ENCODE measurements around the gene CABCOCO1. TPM values are rescaled to one million over a fixed set of nuclear protein-coding genes. Genes with fewer than 3 reads are reported as not detected.

Gene CABCOCO1
- polyA plus RNA-seq, 1 donor, result 1.8 TPM

GRCh38 chr10:61627266-61627665, 35.5 kb upstream of the CABCOCO1 start:
- Histone ChIP-seq H3K27me3 (ENCODE audit: control insufficient read depth, insufficient read depth, low read length) (no peaks in the 10 kb centered on the region), H3K4me3 (ENCODE audit: low read length) (no peak overlapping the region), H3K9me3 (ENCODE audit: control insufficient read depth, low read depth, low read length) (peaks cover 2% of the 10 kb centered on the region), H3K4me1 (ENCODE audit: control insufficient read depth, insufficient read depth, low read length) (no peaks in the 10 kb centered on the region), H3K36me3 (ENCODE audit: control insufficient read depth, insufficient read depth, low read length) (no peaks in the 10 kb centered on the region), H3K27ac (ENCODE audit: low read length) (no peak overlapping the region)
- WGBS (ENCODE audit: insufficient coverage, low lambda C conversion rate), result 83% methylated on average over 2 of the region's 5 CpGs
- no peak for DNase-seq

- no peaks in the 10 kb centered on the region for H3K27me3 ChIP-seq (ENCODE audit: control insufficient read depth, insufficient read depth, low read length)
- DNase-seq, result no peak
- no peak overlapping the region for H3K27ac ChIP-seq (ENCODE audit: low read length)
- no peaks in the 10 kb centered on the region for H3K36me3 ChIP-seq (ENCODE audit: control insufficient read depth, insufficient read depth, low read length)
- no peak overlapping the region for H3K4me3 ChIP-seq (ENCODE audit: low read length)
- H3K9me3 ChIP-seq (ENCODE audit: control insufficient read depth, low read depth, low read length), result peaks cover 2% of the 10 kb centered on the region
- WGBS (ENCODE audit: insufficient coverage, low lambda C conversion rate), result 100% methylated on average over 1 of the region's 3 CpGs
- H3K4me1 ChIP-seq (ENCODE audit: control insufficient read depth, insufficient read depth, low read length), result no peaks in the 10 kb centered on the region
These were observed 34.4 kb upstream of the CABCOCO1 start for GRCh38 chr10:61628151-61628874.

GRCh38 chr10:61628875-61629513, 33.7 kb upstream of the CABCOCO1 start:
- Histone ChIP-seq H3K9me3 (ENCODE audit: control insufficient read depth, low read depth, low read length) (no peaks in the 10 kb centered on the region), H3K27me3 (ENCODE audit: control insufficient read depth, insufficient read depth, low read length) (no peaks in the 10 kb centered on the region), H3K4me3 (ENCODE audit: low read length) (no peak overlapping the region), H3K4me1 (ENCODE audit: control insufficient read depth, insufficient read depth, low read length) (no peaks in the 10 kb centered on the region), H3K27ac (ENCODE audit: low read length) (no peak overlapping the region), H3K36me3 (ENCODE audit: control insufficient read depth, insufficient read depth, low read length) (no peaks in the 10 kb centered on the region)
- peak in 1 of 2 donors; percentile 27 for DNase-seq
- 80% methylated on average over 1 of the region's 4 CpGs for WGBS (ENCODE audit: insufficient coverage, low lambda C conversion rate)

- no peak for DNase-seq
- H3K4me3 ChIP-seq (ENCODE audit: low read length), result no peak overlapping the region
- no CpG with 5 or more reads among the region's 4 CpGs for WGBS (ENCODE audit: insufficient coverage, low lambda C conversion rate)
- no peaks in the 10 kb centered on the region for H3K9me3 ChIP-seq (ENCODE audit: control insufficient read depth, low read depth, low read length)
- H3K36me3 ChIP-seq (ENCODE audit: control insufficient read depth, insufficient read depth, low read length), result no peaks in the 10 kb centered on the region
- no peak overlapping the region for H3K27ac ChIP-seq (ENCODE audit: low read length)
- H3K4me1 ChIP-seq (ENCODE audit: control insufficient read depth, insufficient read depth, low read length), result no peaks in the 10 kb centered on the region
- no peaks in the 10 kb centered on the region for H3K27me3 ChIP-seq (ENCODE audit: control insufficient read depth, insufficient read depth, low read length)
These were observed 33.2 kb upstream of the CABCOCO1 start for GRCh38 chr10:61629576-61629975.

GRCh38 chr10:61632057-61632670, 30.6 kb upstream of the CABCOCO1 start:
- Histone ChIP-seq H3K9me3 (ENCODE audit: control insufficient read depth, low read depth, low read length) (no peaks in the 10 kb centered on the region), H3K27me3 (ENCODE audit: control insufficient read depth, insufficient read depth, low read length) (no peaks in the 10 kb centered on the region), H3K36me3 (ENCODE audit: control insufficient read depth, insufficient read depth, low read length) (no peaks in the 10 kb centered on the region), H3K27ac (ENCODE audit: low read length) (no peak overlapping the region), H3K4me1 (ENCODE audit: control insufficient read depth, insufficient read depth, low read length) (no peaks in the 10 kb centered on the region), H3K4me3 (ENCODE audit: low read length) (no peak overlapping the region)
- WGBS (ENCODE audit: insufficient coverage, low lambda C conversion rate), result no CpG with 5 or more reads among the region's 4 CpGs
- peak; percentile 63 to 69 for DNase-seq

- H3K27me3 ChIP-seq (ENCODE audit: control insufficient read depth, insufficient read depth, low read length), result no peaks in the 10 kb centered on the region
- no peak overlapping the region for H3K4me3 ChIP-seq (ENCODE audit: low read length)
- H3K36me3 ChIP-seq (ENCODE audit: control insufficient read depth, insufficient read depth, low read length), result no peaks in the 10 kb centered on the region
- H3K27ac ChIP-seq (ENCODE audit: low read length), result no peak overlapping the region
- no peak for DNase-seq
- no peaks in the 10 kb centered on the region for H3K4me1 ChIP-seq (ENCODE audit: control insufficient read depth, insufficient read depth, low read length)
- H3K9me3 ChIP-seq (ENCODE audit: control insufficient read depth, low read depth, low read length), result no peaks in the 10 kb centered on the region
- 89% methylated on average over 3 of the region's 3 CpGs for WGBS (ENCODE audit: insufficient coverage, low lambda C conversion rate)
These were observed 29.1 kb upstream of the CABCOCO1 start for GRCh38 chr10:61633665-61634064.

- H3K9me3 ChIP-seq (ENCODE audit: control insufficient read depth, low read depth, low read length), result no peaks in the 10 kb centered on the region
- H3K4me3 ChIP-seq (ENCODE audit: low read length), result no peak overlapping the region
- no CpG with 5 or more reads among the region's 1 CpG for WGBS (ENCODE audit: insufficient coverage, low lambda C conversion rate)
- H3K27ac ChIP-seq (ENCODE audit: low read length), result no peak overlapping the region
- H3K4me1 ChIP-seq (ENCODE audit: control insufficient read depth, insufficient read depth, low read length), result no peaks in the 10 kb centered on the region
- DNase-seq, result no peak
- H3K27me3 ChIP-seq (ENCODE audit: control insufficient read depth, insufficient read depth, low read length), result no peaks in the 10 kb centered on the region
- H3K36me3 ChIP-seq (ENCODE audit: control insufficient read depth, insufficient read depth, low read length), result no peaks in the 10 kb centered on the region
These were observed 28.0 kb upstream of the CABCOCO1 start for GRCh38 chr10:61634746-61635145.

- no peak for DNase-seq
- no peaks in the 10 kb centered on the region for H3K4me1 ChIP-seq (ENCODE audit: control insufficient read depth, insufficient read depth, low read length)
- H3K36me3 ChIP-seq (ENCODE audit: control insufficient read depth, insufficient read depth, low read length), result no peaks in the 10 kb centered on the region
- H3K9me3 ChIP-seq (ENCODE audit: control insufficient read depth, low read depth, low read length), result no peaks in the 10 kb centered on the region
- H3K27me3 ChIP-seq (ENCODE audit: control insufficient read depth, insufficient read depth, low read length), result no peaks in the 10 kb centered on the region
- H3K27ac ChIP-seq (ENCODE audit: low read length), result no peak overlapping the region
- H3K4me3 ChIP-seq (ENCODE audit: low read length), result no peak overlapping the region
- 100% methylated on average over 1 of the region's 2 CpGs for WGBS (ENCODE audit: insufficient coverage, low lambda C conversion rate)
These were observed 27.3 kb upstream of the CABCOCO1 start for GRCh38 chr10:61635471-61635870.

GRCh38 chr10:61635932-61636331, 26.8 kb upstream of the CABCOCO1 start:
- no peaks in the 10 kb centered on the region for H3K36me3 ChIP-seq (ENCODE audit: control insufficient read depth, insufficient read depth, low read length)
- no peaks in the 10 kb centered on the region for H3K9me3 ChIP-seq (ENCODE audit: control insufficient read depth, low read depth, low read length)
- H3K4me1 ChIP-seq (ENCODE audit: control insufficient read depth, insufficient read depth, low read length), result no peaks in the 10 kb centered on the region
- H3K27ac ChIP-seq (ENCODE audit: low read length), result no peak overlapping the region
- no peak overlapping the region for H3K4me3 ChIP-seq (ENCODE audit: low read length)
- DNase-seq, result no peak
- no peaks in the 10 kb centered on the region for H3K27me3 ChIP-seq (ENCODE audit: control insufficient read depth, insufficient read depth, low read length)

GRCh38 chr10:61639952-61640351, 22.8 kb upstream of the CABCOCO1 start:
- H3K27ac ChIP-seq (ENCODE audit: low read length), result no peak overlapping the region
- H3K9me3 ChIP-seq (ENCODE audit: control insufficient read depth, low read depth, low read length), result no peaks in the 10 kb centered on the region
- no peak for DNase-seq
- H3K36me3 ChIP-seq (ENCODE audit: control insufficient read depth, insufficient read depth, low read length), result no peaks in the 10 kb centered on the region
- WGBS (ENCODE audit: insufficient coverage, low lambda C conversion rate), result no CpG with 5 or more reads among the region's 4 CpGs
- H3K4me1 ChIP-seq (ENCODE audit: control insufficient read depth, insufficient read depth, low read length), result no peaks in the 10 kb centered on the region
- H3K4me3 ChIP-seq (ENCODE audit: low read length), result no peak overlapping the region
- H3K27me3 ChIP-seq (ENCODE audit: control insufficient read depth, insufficient read depth, low read length), result no peaks in the 10 kb centered on the region
